GM19239 (cell line): ENCODE results near the gene ANKRD40.

Experiments used
- DNase-seq: peaks from one replicate; pipeline ENCODE4 v3.0.0; 2011; ENCODE audit warnings: low spot score; ENCODE audit not compliant: insufficient read length
- FAIRE-seq: peaks from 2 replicates; lab custom pipeline; 2011; peaks lifted over from hg19 to GRCh38; lab: Jason Lieb, UNC

Gene ANKRD40

GRCh38 chr17:50675190-50675589 lies 32.5 kb downstream of the ANKRD40 start:
- DNase-seq (no peak), FAIRE-seq (no peak)

- DNase-seq (no peak), FAIRE-seq (no peak)
These were observed 34.7 kb downstream of the ANKRD40 start for GRCh38 chr17:50672831-50673551.

- no peak for FAIRE-seq
- no peak for DNase-seq
These were observed 35.6 kb downstream of the ANKRD40 start for GRCh38 chr17:50672071-50672470.

- FAIRE-seq (no peak), DNase-seq (no peak)
These were observed 38.7 kb downstream of the ANKRD40 start for GRCh38 chr17:50668838-50669581.

- DNase-seq (no peak), FAIRE-seq (no peak)
These were observed 39.5 kb downstream of the ANKRD40 start for GRCh38 chr17:50668025-50668837.

- no peak for FAIRE-seq
- no peak for DNase-seq
These were observed 40.3 kb downstream of the ANKRD40 start for GRCh38 chr17:50667259-50668024.

GRCh38 chr17:50666316-50666715 lies 41.4 kb downstream of the ANKRD40 start:
- no peak for FAIRE-seq

GRCh38 chr17:50665838-50666237 lies 41.9 kb downstream of the ANKRD40 start:
- FAIRE-seq (no peak), DNase-seq (no peak)

More at GRCh38 chr17:50666316-50666715, 41.4 kb downstream of the ANKRD40 start:
- no peak for DNase-seq

GRCh38 chr17:50664788-50665458 lies 42.8 kb downstream of the ANKRD40 start:
- no peak for FAIRE-seq

GRCh38 chr17:50663812-50664374 lies 43.8 kb downstream of the ANKRD40 start:
- FAIRE-seq (no peak), DNase-seq (no peak)

More at GRCh38 chr17:50664788-50665458, 42.8 kb downstream of the ANKRD40 start:
- no peak for DNase-seq

- FAIRE-seq (no peak), DNase-seq (no peak)
These were observed 45.0 kb downstream of the ANKRD40 start for GRCh38 chr17:50662632-50663225.

GRCh38 chr17:50661795-50662391 lies 45.8 kb downstream of the ANKRD40 start:
- FAIRE-seq, result no peak

GRCh38 chr17:50661348-50661747 lies 46.4 kb downstream of the ANKRD40 start:
- FAIRE-seq, result no peak
- no peak for DNase-seq

More at GRCh38 chr17:50661795-50662391, 45.8 kb downstream of the ANKRD40 start:
- no peak for DNase-seq

GRCh38 chr17:50660887-50661345 lies 46.8 kb downstream of the ANKRD40 start:
- DNase-seq, result no peak
- no peak for FAIRE-seq

- FAIRE-seq, result no peak
- no peak for DNase-seq
These were observed 47.5 kb downstream of the ANKRD40 start for GRCh38 chr17:50660042-50660886.

- FAIRE-seq (no peak), DNase-seq (no peak)
These were observed 48.5 kb downstream of the ANKRD40 start for GRCh38 chr17:50659179-50659578.

- DNase-seq, result no peak
- FAIRE-seq, result no peak
These were observed 49.1 kb downstream of the ANKRD40 start for GRCh38 chr17:50658616-50659015.
